A549 (cell line): Measurements from ENCODE around the gene SCUBE3. TPM values are rescaled to one million over a fixed set of nuclear protein-coding genes. Genes with fewer than 3 reads are reported as not detected.

ENCODE experiments used
- ATAC-seq, 2 experiments: fragments of 200-7000 bp in 1 of 2; fragments of >200 bp in 1 of 2; cut with Nextera tagmentation in 1 of 2; cut with Tn5 transposase in 1 of 2; 3 replicates each; pipeline versions ENCODE4 v1.8.0 to v1.9.1; 2018 to 2020; ENCODE audit warnings: mild to moderate bottlenecking in 1 of 2, moderate library complexity in 1 of 2
- CTCF ChIA-PET: fragments of 300-600 bp; sonication (Branson Sonifier 250); formaldehyde crosslinking; extraction: SDS; loops from one replicate; lab custom pipeline; 2021; ENCODE audit warnings: antibody characterized with exemption, inconsistent platforms; lab: Yijun Ruan, JAX
- POLR2A ChIA-PET: fragments of 350-600 bp; formaldehyde crosslinking; extraction: SDS; loops from one replicate; lab custom pipeline; 2021; ENCODE audit warnings: antibody characterized with exemption, inconsistent platforms; lab: Yijun Ruan, JAX
- DNase-seq, 2 experiments: peaks; one replicate each; pipeline versions ENCODE4 v3.0.0 to v3.0.0-alpha.2; 2011 to 2016; ENCODE audit warnings: low read depth in 1 of 2, low spot score in 1 of 2
- FAIRE-seq: peaks from 2 replicates; lab custom pipeline; 2011; peaks lifted over from hg19 to GRCh38; lab: Jason Lieb, UNC
- H3K27ac ChIP-seq, 2 experiments: fragments of >200 bp; sonication (Bioruptor Twin); formaldehyde crosslinking; 3 replicates each; pipeline ENCODE4 v1.5.1; 2016 to 2017
- H3K4me1 ChIP-seq: fragments of >200 bp; sonication (Bioruptor Twin); formaldehyde crosslinking; 3 replicates; pipeline ENCODE4 v1.6.1; 2016
- H3K4me2 ChIP-seq: fragments of >200 bp; sonication (Bioruptor Twin); formaldehyde crosslinking; 3 replicates; pipeline ENCODE4 v1.6.1; 2016
- H3K4me3 ChIP-seq: fragments of >200 bp; sonication (Bioruptor Twin); formaldehyde crosslinking; 3 replicates; pipeline ENCODE4 v1.5.1; 2016
- H3K9me3 ChIP-seq: fragments of >200 bp; sonication (Bioruptor Twin); formaldehyde crosslinking; 3 replicates; pipeline ENCODE4 v1.6.1; 2016
- CEBPB ChIP-seq, 2 experiments: fragments of >200 bp in 1 of 2; sonication (Bioruptor Twin) in 1 of 2; formaldehyde crosslinking in 1 of 2; IDR thresholded peaks; 2 replicates each; pipeline ENCODE4 v1.6.1; 2012 to 2016
- CHD2 ChIP-seq: fragments of 150-350 bp; IDR thresholded peaks from 2 replicates; pipeline ENCODE4 v1.6.1; 2014; ENCODE audit warnings: low read length; ENCODE audit not compliant: partially characterized antibody
- CHD4 ChIP-seq: fragments of 200-600 bp; sonication (generic); IDR thresholded peaks from 2 replicates; pipeline ENCODE4 v1.6.1; 2016; ENCODE audit warnings: antibody characterized with exemption, mild to moderate bottlenecking, borderline replicate concordance
- EP300 ChIP-seq, 2 experiments: fragments of >200 bp; sonication (Bioruptor Twin); formaldehyde crosslinking; IDR thresholded peaks; 2 replicates in 1 of 2; 3 replicates in 1 of 2; pipeline ENCODE4 v1.6.1; 2016 to 2017
- FOSB ChIP-seq: fragments of 250-450 bp; sonication (Bioruptor Pico); IDR thresholded peaks from 2 replicates; pipeline ENCODE4 v1.5.0; 2020; ENCODE audit warnings: mild to moderate bottlenecking, moderate library complexity
- FOXS1 ChIP-seq: fragments of 250-450 bp; sonication (Bioruptor Pico); IDR thresholded peaks from 2 replicates; pipeline ENCODE4 v1.5.0; 2020; ENCODE audit warnings: mild to moderate bottlenecking, moderate library complexity
- HOXB5 ChIP-seq: fragments of 250-450 bp; sonication (Bioruptor Pico); IDR thresholded peaks from 2 replicates; pipeline ENCODE4 v1.5.0; 2020; ENCODE audit warnings: mild to moderate bottlenecking, moderate library complexity
- JUN ChIP-seq, 2 experiments: fragments of >200 bp; sonication (Bioruptor Twin); formaldehyde crosslinking; IDR thresholded peaks; 2 replicates in 1 of 2; 3 replicates in 1 of 2; pipeline ENCODE4 v1.6.1; 2016 to 2017
- KDM5A ChIP-seq: fragments of 200-600 bp; sonication (generic); IDR thresholded peaks from 2 replicates; pipeline ENCODE4 v1.6.1; 2016; ENCODE audit warnings: antibody characterized with exemption, mild to moderate bottlenecking
- MAZ ChIP-seq: fragments of 150-350 bp; IDR thresholded peaks from 2 replicates; pipeline ENCODE4 v1.6.1; 2014; ENCODE audit warnings: antibody characterized with exemption, low read depth, low read length, borderline replicate concordance
- MYC ChIP-seq: IDR thresholded peaks from 2 replicates; pipeline ENCODE4 v1.6.1; 2012; ENCODE audit warnings: mild to moderate bottlenecking, inconsistent platforms, low read length, improper control_type of control experiment, borderline replicate concordance
- POLR2AphosphoS2 ChIP-seq: conservative IDR thresholded peaks from 2 replicates; pipeline ENCODE4 v1.6.1; 2012; ENCODE audit warnings: low read length, improper control_type of control experiment, inconsistent platforms
- RARB ChIP-seq: fragments of 250-450 bp; sonication (Bioruptor Pico); IDR thresholded peaks from 2 replicates; pipeline ENCODE4 v1.8.0; 2021; ENCODE audit warnings: mild to moderate bottlenecking, moderate library complexity
- RFX5 ChIP-seq: fragments of 450-650 bp; IDR thresholded peaks from 2 replicates; pipeline ENCODE4 v1.7.1; 2014; ENCODE audit warnings: antibody characterized with exemption, mild to moderate bottlenecking, moderate library complexity
- SREBF2 ChIP-seq: fragments of 450-650 bp; IDR thresholded peaks from 2 replicates; pipeline ENCODE4 v1.6.1; 2014; ENCODE audit warnings: mild to moderate bottlenecking, moderate library complexity
- ZNF302 ChIP-seq: fragments of 250-450 bp; sonication (Bioruptor Pico); IDR thresholded peaks from 2 replicates; pipeline ENCODE4 v1.9.0; 2021; ENCODE audit warnings: inconsistent platforms, mild to moderate bottlenecking, moderate library complexity
- WGBS: methylation state at CpG from one replicate; pipeline ENCODE4 v1.1.6; 2017; ENCODE audit errors: missing lambda C conversion rate; 5-methylcytosine and 5-hydroxymethylcytosine counted together
- polyA plus RNA-seq, 4 experiments: library from polyadenylated mRNA; depleted of rRNA in 3 of 4; stranded (reverse); fragments of >200 nt; fragmentation: RNase III in 1 of 4; extraction: RNeasy Plus Mini Kit Qiagen cat#74134 plus additional on column Dnase treatment in 1 of 4; gene quantifications; 2 replicates in 3 of 4; 3 replicates in 1 of 4; pipeline ENCODE4 v1.2.3, GENCODE V29; 2011 to 2017
- TF ChIP-seq, protein P1 (sequence below): fragments of >200 bp; sonication (Bioruptor Twin); formaldehyde crosslinking; IDR thresholded peaks from 3 replicates; pipeline ENCODE4 v1.6.1; 2016
- TF ChIP-seq, protein P2 (sequence below): fragments of 150-350 bp; IDR thresholded peaks from 2 replicates; pipeline ENCODE4 v1.6.1; 2014; ENCODE audit warnings: low read depth, mild to moderate bottlenecking, low read length
- TF ChIP-seq, protein P3 (sequence below): fragments of 250-450 bp; sonication (Bioruptor Pico); IDR thresholded peaks from 2 replicates; pipeline ENCODE4 v1.5.0; 2020; ENCODE audit warnings: low read depth, mild to moderate bottlenecking, moderate library complexity
- TF ChIP-seq, protein P4 (sequence below): IDR thresholded peaks from 2 replicates; pipeline ENCODE4 v1.6.1; 2012
- TF ChIP-seq, protein P5 (sequence below): IDR thresholded peaks from 2 replicates; pipeline ENCODE4 v1.6.1; 2012
- TF ChIP-seq, protein P6 (sequence below): IDR thresholded peaks from 2 replicates; pipeline ENCODE4 v1.6.1; 2012; ENCODE audit warnings: low read depth, borderline replicate concordance

Gene SCUBE3
- polyA plus RNA-seq, 2 of the 4 experiments (the other 2 are of a cell fraction), result 0.06 to 0.13 TPM

DNA sequence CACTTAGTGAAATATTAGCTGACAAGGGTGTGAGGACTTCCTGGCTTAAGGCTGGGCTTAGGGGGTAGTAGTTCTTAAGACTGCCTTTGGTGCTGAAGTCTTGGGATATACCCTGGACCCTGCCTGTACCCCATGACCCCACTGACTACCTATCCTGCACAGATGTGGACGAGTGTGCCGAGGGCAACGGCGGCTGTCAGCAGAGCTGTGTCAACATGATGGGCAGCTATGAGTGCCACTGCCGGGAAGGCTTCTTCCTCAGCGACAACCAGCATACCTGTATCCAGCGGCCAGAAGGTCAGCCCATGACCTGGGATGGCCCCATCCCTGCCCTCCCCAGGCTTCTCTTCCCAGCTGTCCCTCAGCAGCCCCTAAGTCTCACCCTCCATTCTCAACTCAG, 17.8 kb downstream of the SCUBE3 start:
- Histone ChIP-seq H3K4me3 (no peak overlapping the region), H3K9me3 (no peaks in the 10 kb centered on the region), H3K4me1 (no peaks in the 10 kb centered on the region), H3K4me2 (no peak overlapping the region), H3K27ac (no peak overlapping the region)
- WGBS, result 100% methylated on average over 3 of the region's 7 CpGs
- DNase-seq, result no peak
- ChIA-PET POLR2A (no interaction called here), CTCF (interaction anchor here (1.4 to 5.5 kb wide), 3 partner anchors 10 to 92 kb away, joined by 4 to 60 read pairs (median 25); no protein-coding TSS in a partner anchor)
- no peak for FAIRE-seq
- ATAC-seq, result no peak
- TF ChIP-seq EP300 (IDR thresholded peaks at IDR 0.05) (no peak), FOSB (CRISPR knock-in tag) (no peak), CHD2 (no peak), MYC (no peak), RFX5 (no peak), MAZ (no peak), CHD4 (no peak), CEBPB (IDR thresholded peaks at IDR 0.05) (no peak), JUN (IDR thresholded peaks at IDR 0.05) (no peak), HOXB5 (CRISPR knock-in tag) (no peak)
- TF ChIP-seq, protein P1, sequence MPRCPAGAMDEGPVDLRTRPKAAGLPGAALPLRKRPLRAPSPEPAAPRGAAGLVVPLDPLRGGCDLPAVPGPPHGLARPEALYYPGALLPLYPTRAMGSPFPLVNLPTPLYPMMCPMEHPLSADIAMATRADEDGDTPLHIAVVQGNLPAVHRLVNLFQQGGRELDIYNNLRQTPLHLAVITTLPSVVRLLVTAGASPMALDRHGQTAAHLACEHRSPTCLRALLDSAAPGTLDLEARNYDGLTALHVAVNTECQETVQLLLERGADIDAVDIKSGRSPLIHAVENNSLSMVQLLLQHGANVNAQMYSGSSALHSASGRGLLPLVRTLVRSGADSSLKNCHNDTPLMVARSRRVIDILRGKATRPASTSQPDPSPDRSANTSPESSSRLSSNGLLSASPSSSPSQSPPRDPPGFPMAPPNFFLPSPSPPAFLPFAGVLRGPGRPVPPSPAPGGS, result no peak

DNA sequence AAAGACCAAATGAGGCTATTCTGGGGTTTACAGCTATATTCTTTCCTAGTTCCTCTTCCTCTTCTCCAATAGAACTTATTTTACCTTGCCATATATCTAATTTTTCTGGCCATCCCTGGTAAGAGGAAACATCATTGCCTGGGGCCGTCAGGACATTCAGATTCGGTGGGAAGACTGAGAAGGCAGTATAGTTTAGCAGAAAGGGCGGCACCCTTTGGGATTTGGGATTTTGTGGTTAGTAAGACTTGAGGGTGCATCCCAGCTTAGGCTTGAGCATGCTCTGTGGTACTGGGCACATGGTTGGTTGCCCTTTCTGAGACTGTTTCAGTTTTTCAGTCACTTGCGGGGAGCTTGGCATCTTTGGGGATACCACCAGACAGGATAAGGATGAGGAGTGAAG, 21.1 kb downstream of the SCUBE3 start:
- WGBS, result 72% methylated on average over 4 of the region's 4 CpGs
- CTCF ChIA-PET, result interaction anchor here (1.5 to 10.5 kb wide), 2 partner anchors 30 to 89 kb away, joined by 3 to 107 read pairs; no protein-coding TSS in a partner anchor
- Histone ChIP-seq H3K9me3 (no peaks in the 10 kb centered on the region), H3K27ac (no peak overlapping the region), H3K4me3 (no peak overlapping the region), H3K4me2 (no peak overlapping the region), H3K4me1 (no peaks in the 10 kb centered on the region)
- DNase-seq (no peak), ATAC-seq (no peak), FAIRE-seq (no peak)
- no peak for TF ChIP-seq RARB (CRISPR knock-in tag)
- TF ChIP-seq, protein P2, sequence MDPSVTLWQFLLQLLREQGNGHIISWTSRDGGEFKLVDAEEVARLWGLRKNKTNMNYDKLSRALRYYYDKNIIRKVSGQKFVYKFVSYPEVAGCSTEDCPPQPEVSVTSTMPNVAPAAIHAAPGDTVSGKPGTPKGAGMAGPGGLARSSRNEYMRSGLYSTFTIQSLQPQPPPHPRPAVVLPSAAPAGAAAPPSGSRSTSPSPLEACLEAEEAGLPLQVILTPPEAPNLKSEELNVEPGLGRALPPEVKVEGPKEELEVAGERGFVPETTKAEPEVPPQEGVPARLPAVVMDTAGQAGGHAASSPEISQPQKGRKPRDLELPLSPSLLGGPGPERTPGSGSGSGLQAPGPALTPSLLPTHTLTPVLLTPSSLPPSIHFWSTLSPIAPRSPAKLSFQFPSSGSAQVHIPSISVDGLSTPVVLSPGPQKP, result no peak
- TF ChIP-seq KDM5A, result no peak
- no peak for TF ChIP-seq SREBF2
- TF ChIP-seq, protein P3, sequence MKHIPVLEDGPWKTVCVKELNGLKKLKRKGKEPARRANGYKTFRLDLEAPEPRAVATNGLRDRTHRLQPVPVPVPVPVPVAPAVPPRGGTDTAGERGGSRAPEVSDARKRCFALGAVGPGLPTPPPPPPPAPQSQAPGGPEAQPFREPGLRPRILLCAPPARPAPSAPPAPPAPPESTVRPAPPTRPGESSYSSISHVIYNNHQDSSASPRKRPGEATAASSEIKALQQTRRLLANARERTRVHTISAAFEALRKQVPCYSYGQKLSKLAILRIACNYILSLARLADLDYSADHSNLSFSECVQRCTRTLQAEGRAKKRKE (CRISPR knock-in tag), result no peak
- TF ChIP-seq, protein P4, sequence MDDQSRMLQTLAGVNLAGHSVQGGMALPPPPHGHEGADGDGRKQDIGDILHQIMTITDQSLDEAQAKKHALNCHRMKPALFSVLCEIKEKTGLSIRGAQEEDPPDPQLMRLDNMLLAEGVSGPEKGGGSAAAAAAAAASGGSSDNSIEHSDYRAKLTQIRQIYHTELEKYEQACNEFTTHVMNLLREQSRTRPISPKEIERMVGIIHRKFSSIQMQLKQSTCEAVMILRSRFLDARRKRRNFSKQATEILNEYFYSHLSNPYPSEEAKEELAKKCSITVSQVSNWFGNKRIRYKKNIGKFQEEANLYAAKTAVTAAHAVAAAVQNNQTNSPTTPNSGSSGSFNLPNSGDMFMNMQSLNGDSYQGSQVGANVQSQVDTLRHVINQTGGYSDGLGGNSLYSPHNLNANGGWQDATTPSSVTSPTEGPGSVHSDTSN, result no peak
- TF ChIP-seq POLR2AphosphoS2, result no peak
- TF ChIP-seq, protein P5, sequence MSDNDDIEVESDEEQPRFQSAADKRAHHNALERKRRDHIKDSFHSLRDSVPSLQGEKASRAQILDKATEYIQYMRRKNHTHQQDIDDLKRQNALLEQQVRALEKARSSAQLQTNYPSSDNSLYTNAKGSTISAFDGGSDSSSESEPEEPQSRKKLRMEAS, result no peak
- TF ChIP-seq, protein P6, sequence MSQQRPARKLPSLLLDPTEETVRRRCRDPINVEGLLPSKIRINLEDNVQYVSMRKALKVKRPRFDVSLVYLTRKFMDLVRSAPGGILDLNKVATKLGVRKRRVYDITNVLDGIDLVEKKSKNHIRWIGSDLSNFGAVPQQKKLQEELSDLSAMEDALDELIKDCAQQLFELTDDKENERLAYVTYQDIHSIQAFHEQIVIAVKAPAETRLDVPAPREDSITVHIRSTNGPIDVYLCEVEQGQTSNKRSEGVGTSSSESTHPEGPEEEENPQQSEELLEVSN, result no peak
- TF ChIP-seq FOXS1 (CRISPR knock-in tag), result no peak
- no peak for TF ChIP-seq ZNF302
- POLR2A ChIA-PET, result no interaction called here
